WERI-Rb-1 (cell line): ENCODE data around the gene FST.

Source experiments
- DNase-seq: peaks from one replicate; pipeline ENCODE4 v3.0.0-alpha.2; 2020
- H3K27ac ChIP-seq: fragments of 250-450 bp; sonication (Bioruptor Pico); 2 replicates; pipeline ENCODE4 v1.5.1; 2020; ENCODE audit warnings: mild to moderate bottlenecking, moderate library complexity
- H3K27me3 ChIP-seq: fragments of 250-450 bp; sonication (Bioruptor Pico); 2 replicates; pipeline ENCODE4 v1.5.1; 2021; ENCODE audit warnings: mild to moderate bottlenecking, low read depth, moderate library complexity; ENCODE audit not compliant: insufficient read depth, severe bottlenecking
- H3K36me3 ChIP-seq: fragments of 250-450 bp; sonication (Bioruptor Pico); 2 replicates; pipeline ENCODE4 v1.5.1; 2020; ENCODE audit warnings: mild to moderate bottlenecking, moderate library complexity
- H3K4me3 ChIP-seq: 2 replicates; pipeline ENCODE4 v1.5.1; 2011; ENCODE audit warnings: low read depth, mild to moderate bottlenecking, control low read depth, low read length
- H3K9me3 ChIP-seq: fragments of 250-450 bp; sonication (Bioruptor Pico); 2 replicates; pipeline ENCODE4 v1.5.1; 2021; ENCODE audit warnings: mild to moderate bottlenecking, moderate library complexity; ENCODE audit not compliant: severe bottlenecking
- CTCF ChIP-seq: IDR thresholded peaks from 2 replicates; pipeline ENCODE4 v1.5.1; 2011; ENCODE audit warnings: low read depth, mild to moderate bottlenecking, control low read depth, inconsistent platforms, low read length

FST gene

GRCh38 chr5:53481159-53481886 is 894 bp downstream of the FST start:
- H3K27ac ChIP-seq, result no peak overlapping the region
- no peak for DNase-seq
- H3K36me3 ChIP-seq, result no peaks in the 10 kb centered on the region
- peaks cover 37% of the 10 kb centered on the region for H3K27me3 ChIP-seq
- no peaks in the 10 kb centered on the region for H3K9me3 ChIP-seq
- H3K4me3 ChIP-seq, result no peak overlapping the region
- TF ChIP-seq CTCF, result no peak

GRCh38 chr5:53481887-53482716 is 1.7 kb downstream of the FST start:
- Histone ChIP-seq H3K36me3 (no peaks in the 10 kb centered on the region), H3K4me3 (no peak overlapping the region), H3K27ac (no peak overlapping the region), H3K9me3 (no peaks in the 10 kb centered on the region), H3K27me3 (peaks cover 37% of the 10 kb centered on the region)
- no peak for TF ChIP-seq CTCF
- no peak for DNase-seq

- 0 out of 2 replicates have a peak, but pooled peaks have one; percentile 11 for TF ChIP-seq CTCF
- Histone ChIP-seq H3K27ac (no peak overlapping the region), H3K9me3 (no peaks in the 10 kb centered on the region), H3K36me3 (no peaks in the 10 kb centered on the region), H3K27me3 (peaks cover 35% of the 10 kb centered on the region), H3K4me3 (no peak overlapping the region)
- no peak for DNase-seq
Observed at GRCh38 chr5:53482717-53483638, 2.5 kb downstream of the FST start.

- TF ChIP-seq CTCF, result no peak
- H3K4me3 ChIP-seq, result no peak overlapping the region
Observed at GRCh38 chr5:53487436-53487835, 7.0 kb downstream of the FST start.

GRCh38 chr5:53488195-53488722 is 7.8 kb downstream of the FST start:
- H3K27ac ChIP-seq, result no peak overlapping the region
- H3K36me3 ChIP-seq, result no peaks in the 10 kb centered on the region

More at GRCh38 chr5:53487436-53487835, 7.0 kb downstream of the FST start:
- DNase-seq, result no peak
- H3K9me3 ChIP-seq, result peaks cover 2% of the 10 kb centered on the region
- H3K27me3 ChIP-seq, result peaks cover 6% of the 10 kb centered on the region
- H3K36me3 ChIP-seq, result no peaks in the 10 kb centered on the region
- no peak overlapping the region for H3K27ac ChIP-seq

More at GRCh38 chr5:53488195-53488722, 7.8 kb downstream of the FST start:
- TF ChIP-seq CTCF, result no peak
- Histone ChIP-seq H3K4me3 (no peak overlapping the region), H3K27me3 (no peaks in the 10 kb centered on the region), H3K9me3 (peaks cover 2% of the 10 kb centered on the region)
- no peak for DNase-seq
